PC-3 (cell line): ENCODE results near the gene KAZN. TPM values are rescaled to one million over a fixed set of nuclear protein-coding genes. Genes with fewer than 3 reads are reported as not detected.

Experiments
- ATAC-seq: fragments of 200-7000 bp; cut with Tn5 transposase; 2 replicates; pipeline ENCODE4 v1.9.1; 2020; ENCODE audit warnings: mild to moderate bottlenecking, moderate library complexity
- BruUV-seq: library from RNA; stranded (reverse); fragments of 400-500 nt; replicated peaks from 2 replicates; lab custom pipeline; 2021; lab: Mats Ljungman, UMichigan
- CTCF ChIA-PET: fragments of 300-600 bp; sonication (Branson Sonifier 250); formaldehyde crosslinking; loops from one replicate; lab custom pipeline; 2022; ENCODE audit warnings: antibody characterized with exemption; lab: Charles Lee
- POLR2A ChIA-PET: fragments of 300-600 bp; sonication (Branson Sonifier 250); formaldehyde crosslinking; loops from one replicate; lab custom pipeline; 2022; ENCODE audit warnings: antibody characterized with exemption; ENCODE audit not compliant: unreplicated experiment; lab: Charles Lee
- DNase-seq: peaks from one replicate; pipeline ENCODE4 v3.0.0-alpha.2; 2015
- H2AFZ ChIP-seq: fragments of 300-600 bp; sonication (generic); 2 replicates; pipeline ENCODE4 v1.6.0; 2016; ENCODE audit warnings: antibody characterized with exemption, low read length
- H3F3A ChIP-seq: fragments of 300-600 bp; sonication (generic); one replicate; pipeline ENCODE4 v1.6.0; 2017; ENCODE audit warnings: antibody characterized with exemption, low read length, control low read depth, mild to moderate bottlenecking; ENCODE audit not compliant: unreplicated experiment
- H3K27ac ChIP-seq: fragments of 300-600 bp; sonication (generic); 2 replicates; pipeline ENCODE4 v1.5.1; 2016; ENCODE audit warnings: mild to moderate bottlenecking, low read length
- H3K27me3 ChIP-seq: fragments of 300-600 bp; sonication (generic); 2 replicates; pipeline ENCODE4 v1.6.1; 2016; ENCODE audit warnings: low read length, mixed read lengths
- H3K36me3 ChIP-seq: fragments of 300-600 bp; sonication (generic); 2 replicates; pipeline ENCODE4 v1.6.1; 2016; ENCODE audit warnings: low read depth, mixed run types, low read length, mixed read lengths
- H3K4me1 ChIP-seq: fragments of 300-600 bp; sonication (generic); 2 replicates; pipeline ENCODE4 v1.5.1; 2016; ENCODE audit warnings: low read length; ENCODE audit not compliant: insufficient read depth
- H3K4me2 ChIP-seq: fragments of 300-600 bp; sonication (generic); 2 replicates; pipeline ENCODE4 v1.6.0; 2016; ENCODE audit warnings: low read length
- H3K4me3 ChIP-seq: fragments of 300-600 bp; sonication (generic); 2 replicates; pipeline ENCODE4 v1.5.1; 2016; ENCODE audit warnings: mild to moderate bottlenecking, low read length, mixed read lengths
- H3K79me2 ChIP-seq: fragments of 300-600 bp; sonication (generic); 2 replicates; pipeline ENCODE4 v1.6.1; 2017; ENCODE audit warnings: low read length, mixed read lengths
- H3K9ac ChIP-seq: fragments of 300-600 bp; sonication (generic); 2 replicates; pipeline ENCODE4 v1.6.0; 2016; ENCODE audit warnings: mild to moderate bottlenecking, low read length
- H3K9me2 ChIP-seq: fragments of 300-600 bp; sonication (generic); replicated peaks from 2 replicates; pipeline ENCODE4 v1.6.1; 2016; ENCODE audit warnings: mixed run types, low read length, mixed read lengths
- H3K9me3 ChIP-seq: fragments of 300-600 bp; sonication (generic); 2 replicates; pipeline ENCODE4 v1.6.1; 2016; ENCODE audit warnings: low read length, mixed read lengths
- H4K20me1 ChIP-seq: fragments of 300-600 bp; sonication (generic); 2 replicates; pipeline ENCODE4 v1.6.1; 2016; ENCODE audit warnings: low read length, mixed read lengths
- CTCF ChIP-seq: fragments of 300-600 bp; sonication (generic); conservative IDR thresholded peaks from 2 replicates; pipeline ENCODE4 v1.5.1; 2017; ENCODE audit warnings: antibody characterized with exemption, low read depth, mild to moderate bottlenecking, low read length
- EZH2 ChIP-seq: fragments of 300-600 bp; sonication (generic); IDR thresholded peaks from one replicate; pipeline ENCODE4 v1.6.1; 2017; ENCODE audit warnings: antibody characterized with exemption, mild to moderate bottlenecking, low read length; ENCODE audit not compliant: unreplicated experiment
- EZH2phosphoT487 ChIP-seq: fragments of 300-600 bp; sonication (generic); IDR thresholded peaks from 2 replicates; pipeline ENCODE4 v1.6.1; 2018; ENCODE audit warnings: mild to moderate bottlenecking, antibody characterized with exemption, low read length, borderline replicate concordance
- intact Hi-C: fragments of 100-400 bp; cut with micrococcal nuclease; formaldehyde crosslinking; loops from 2 replicates; pipeline ENCODE4 v1.9.0; 2023
- total RNA-seq: library from RNA; depleted of rRNA; stranded (reverse); fragments of >200 nt; gene quantifications from 2 replicates; pipeline ENCODE4 v1.2.3, GENCODE V29; 2014

KAZN gene
- total RNA-seq, 1 experiment from 2014 or later: 2.0 TPM

GRCh38 chr1:14989931-14990728 lies 391.6 kb downstream of the KAZN start:
- BruUV-seq: no TSS peak
- DNase-seq (no peak), ATAC-seq (no peak)
- H2AFZ ChIP-seq: no peak overlapping the region
- H3K4me2 ChIP-seq: no peak overlapping the region
- H3K9me3 ChIP-seq: no peaks in the 10 kb centered on the region
- H3K9ac ChIP-seq: no peak overlapping the region
- CTCF ChIA-PET: no interaction called here
- no peak overlapping the region for H3K4me3 ChIP-seq
- H3F3A ChIP-seq: no peaks in the 10 kb centered on the region
- H3K27ac ChIP-seq: no peak overlapping the region
- H3K27me3 ChIP-seq: no peaks in the 10 kb centered on the region
- POLR2A ChIA-PET: no interaction called here
- H3K4me1 ChIP-seq: no peaks in the 10 kb centered on the region
- H3K9me2 ChIP-seq: no peaks in the 10 kb centered on the region
- intact Hi-C loops: no loop called here
- H4K20me1 ChIP-seq: no peaks in the 10 kb centered on the region
- no peaks in the 10 kb centered on the region for H3K79me2 ChIP-seq
- H3K36me3 ChIP-seq: no peaks in the 10 kb centered on the region
- TF ChIP-seq CTCF (no peak), EZH2phosphoT487 (no peak), EZH2 (no peak)

- ChIA-PET CTCF (no interaction called here), POLR2A (no interaction called here)
- no peaks in the 10 kb centered on the region for H3K36me3 ChIP-seq
- TF ChIP-seq EZH2 (no peak), CTCF (no peak)
- no TSS peak for BruUV-seq
- H2AFZ ChIP-seq: no peak overlapping the region
- no peaks in the 10 kb centered on the region for H3K79me2 ChIP-seq
- intact Hi-C loops: no loop called here
- H3K9me3 ChIP-seq: no peaks in the 10 kb centered on the region
- no peaks in the 10 kb centered on the region for H3K9me2 ChIP-seq
- H4K20me1 ChIP-seq: no peaks in the 10 kb centered on the region
- peaks cover 8% of the 10 kb centered on the region; the same call in 1 of the 2 replicates for H3K4me1 ChIP-seq
- H3K27ac ChIP-seq: no peak overlapping the region
- no peak overlapping the region for H3K9ac ChIP-seq
- no peak overlapping the region for H3K4me3 ChIP-seq
- H3K27me3 ChIP-seq: no peaks in the 10 kb centered on the region
- H3F3A ChIP-seq: no peaks in the 10 kb centered on the region
- DNase-seq (no peak), ATAC-seq (no peak)
- H3K4me2 ChIP-seq: no peak overlapping the region
Observed at GRCh38 chr1:14993414-14993813, 394.9 kb downstream of the KAZN start.

- ATAC-seq: no peak
Observed at GRCh38 chr1:14994148-14994547, 395.7 kb downstream of the KAZN start.

More at GRCh38 chr1:14994148-14994547, 395.7 kb downstream of the KAZN start:
- Histone ChIP-seq H3K4me1 (peaks cover 8% of the 10 kb centered on the region; the same call in 1 of the 2 replicates), H3F3A (no peaks in the 10 kb centered on the region), H3K4me3 (no peak overlapping the region), H2AFZ (no peak overlapping the region), H3K4me2 (no peak overlapping the region), H3K27ac (no peak overlapping the region), H3K36me3 (no peaks in the 10 kb centered on the region), H3K79me2 (no peaks in the 10 kb centered on the region), H3K9ac (no peak overlapping the region), H3K9me2 (no peaks in the 10 kb centered on the region), H3K9me3 (no peaks in the 10 kb centered on the region), H4K20me1 (no peaks in the 10 kb centered on the region), H3K27me3 (no peaks in the 10 kb centered on the region)
- TF ChIP-seq EZH2phosphoT487: no peak
- no peak for TF ChIP-seq EZH2
- TF ChIP-seq CTCF: no peak
- no peak for DNase-seq
- intact Hi-C loops: no loop called here
- no TSS peak for BruUV-seq
- ChIA-PET CTCF (no interaction called here), POLR2A (no interaction called here)
